Mammary epithelial cell (primary cell): ENCODE results near the gene CDK11B.
"Not testable (repeated sequence)": the region's sequence is repeated elsewhere in the genome, so short reads cannot be mapped to it uniquely, and the experiment has no call there.

ENCODE experiments used
- EZH2 ChIP-seq: IDR thresholded peaks from 2 replicates; pipeline ENCODE4 v1.6.1; 2012; ENCODE audit warnings: low read length, inconsistent platforms, borderline replicate concordance
- TF ChIP-seq, protein P1 (sequence below), 2 donors: IDR thresholded peaks in 1 of 2; conservative IDR thresholded peaks in 1 of 2; 2 replicates each; pipeline ENCODE4 v1.5.1; 2011 to 2012; ENCODE audit warnings: inconsistent platforms in 2 of 2, low read length in 2 of 2, mild to moderate bottlenecking in 2 of 2, control low read depth in 1 of 2, low read depth in 1 of 2; ENCODE audit not compliant: insufficient read depth in 1 of 2; ENCODE audit errors: extremely low read depth in 1 of 2

GRCh38 chr1:1633409-1633808 lies 25.4 kb downstream of the CDK11B start:
- TF ChIP-seq, protein P1, sequence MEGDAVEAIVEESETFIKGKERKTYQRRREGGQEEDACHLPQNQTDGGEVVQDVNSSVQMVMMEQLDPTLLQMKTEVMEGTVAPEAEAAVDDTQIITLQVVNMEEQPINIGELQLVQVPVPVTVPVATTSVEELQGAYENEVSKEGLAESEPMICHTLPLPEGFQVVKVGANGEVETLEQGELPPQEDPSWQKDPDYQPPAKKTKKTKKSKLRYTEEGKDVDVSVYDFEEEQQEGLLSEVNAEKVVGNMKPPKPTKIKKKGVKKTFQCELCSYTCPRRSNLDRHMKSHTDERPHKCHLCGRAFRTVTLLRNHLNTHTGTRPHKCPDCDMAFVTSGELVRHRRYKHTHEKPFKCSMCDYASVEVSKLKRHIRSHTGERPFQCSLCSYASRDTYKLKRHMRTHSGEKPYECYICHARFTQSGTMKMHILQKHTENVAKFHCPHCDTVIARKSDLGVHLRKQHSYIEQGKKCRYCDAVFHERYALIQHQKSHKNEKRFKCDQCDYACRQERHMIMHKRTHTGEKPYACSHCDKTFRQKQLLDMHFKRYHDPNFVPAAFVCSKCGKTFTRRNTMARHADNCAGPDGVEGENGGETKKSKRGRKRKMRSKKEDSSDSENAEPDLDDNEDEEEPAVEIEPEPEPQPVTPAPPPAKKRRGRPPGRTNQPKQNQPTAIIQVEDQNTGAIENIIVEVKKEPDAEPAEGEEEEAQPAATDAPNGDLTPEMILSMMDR (conservative IDR thresholded peaks at IDR 0.05 in 1 of 2, IDR thresholded peaks at IDR 0.05 in 1 of 2; ENCODE audit: extremely low read depth in 1 of 2, insufficient read depth in 1 of 2, low read depth in 1 of 2, low read length in 2 of 2), result not testable (repeated sequence)
- not testable (repeated sequence) for TF ChIP-seq EZH2
